IMR-90 (cell line): ENCODE results near the gene AIP. TPM values are rescaled to one million over a fixed set of nuclear protein-coding genes. Genes with fewer than 3 reads are reported as not detected.

Experiments used
- ATAC-seq: fragments of 200-7000 bp; cut with Tn5 transposase; 2 replicates; pipeline ENCODE4 v1.9.1; 2020; ENCODE audit warnings: low read depth, mild to moderate bottlenecking, moderate library complexity
- BruUV-seq: library from RNA; stranded (reverse); fragments of 400-500 nt; replicated peaks from 2 replicates; lab custom pipeline; 2021; lab: Mats Ljungman, UMichigan
- CTCF ChIA-PET: fragments of 300-600 bp; formaldehyde crosslinking; extraction: SDS; loops from one replicate; lab custom pipeline; 2021; ENCODE audit warnings: antibody characterized with exemption; lab: Yijun Ruan, JAX
- POLR2A ChIA-PET: fragments of 300-600 bp; sonication (Branson Sonifier 250); formaldehyde crosslinking; loops from one replicate; lab custom pipeline; 2022; ENCODE audit warnings: antibody characterized with exemption; ENCODE audit not compliant: unreplicated experiment; lab: Charles Lee
- DNase-seq: peaks from one replicate; pipeline ENCODE4 v3.0.0; 2013
- H2AFZ ChIP-seq: replicated peaks from 2 replicates; pipeline ENCODE3; 2013; ENCODE audit warnings: low read length, mild to moderate bottlenecking; ENCODE audit not compliant: poor library complexity
- H2AK5ac ChIP-seq: 2 replicates; pipeline ENCODE4 v1.6.1; 2013; ENCODE audit warnings: low read depth, low read length, inconsistent platforms
- H2AK9ac ChIP-seq: replicated peaks from 2 replicates; pipeline ENCODE3; 2013; ENCODE audit warnings: mild to moderate bottlenecking, low read depth, low read length, moderate library complexity; ENCODE audit not compliant: poor library complexity
- H2BK120ac ChIP-seq: 2 replicates; pipeline ENCODE4 v1.6.1; 2013; ENCODE audit warnings: low read depth, low read length, inconsistent platforms
- H2BK15ac ChIP-seq: 3 replicates; pipeline ENCODE4 v1.6.1; 2013; ENCODE audit warnings: low read depth, low read length, inconsistent platforms
- H2BK20ac ChIP-seq: 2 replicates; pipeline ENCODE4 v1.6.1; 2013; ENCODE audit warnings: low read depth, mild to moderate bottlenecking, inconsistent platforms, low read length, moderate library complexity
- H2BK5ac ChIP-seq: 2 replicates; pipeline ENCODE4 v1.6.1; 2013; ENCODE audit warnings: mild to moderate bottlenecking, low read depth, low read length, inconsistent platforms; ENCODE audit not compliant: poor library complexity, severe bottlenecking
- H3K14ac ChIP-seq: replicated peaks from 2 replicates; pipeline ENCODE4 v1.6.1; 2013; ENCODE audit warnings: low read depth, low read length, inconsistent platforms
- H3K18ac ChIP-seq: 2 replicates; pipeline ENCODE4 v1.6.1; 2013; ENCODE audit warnings: low read depth, low read length, control low read depth
- H3K23ac ChIP-seq: 2 replicates; pipeline ENCODE4 v1.6.1; 2013; ENCODE audit warnings: low read depth, low read length, inconsistent platforms
- H3K27ac ChIP-seq: 2 replicates; pipeline ENCODE4 v1.5.1; 2013; ENCODE audit warnings: mild to moderate bottlenecking, control low read depth, low read length; ENCODE audit not compliant: insufficient read depth
- H3K27me3 ChIP-seq: 2 replicates; pipeline ENCODE4 v1.6.1; 2013; ENCODE audit warnings: low read length; ENCODE audit not compliant: control insufficient read depth, insufficient read depth
- H3K36me3 ChIP-seq: 2 replicates; pipeline ENCODE4 v1.6.1; 2013; ENCODE audit warnings: low read length, mixed read lengths; ENCODE audit not compliant: control insufficient read depth, insufficient read depth
- H3K4ac ChIP-seq: 2 replicates; pipeline ENCODE4 v1.6.1; 2013; ENCODE audit warnings: low read depth, low read length, inconsistent platforms
- H3K4me1 ChIP-seq: 2 replicates; pipeline ENCODE4 v1.6.1; 2013; ENCODE audit warnings: low read length, mixed read lengths; ENCODE audit not compliant: control insufficient read depth, insufficient read depth
- H3K4me2 ChIP-seq: 2 replicates; pipeline ENCODE4 v1.6.1; 2013; ENCODE audit warnings: low read depth, mild to moderate bottlenecking, control low read depth, low read length, moderate library complexity
- H3K4me3 ChIP-seq: 2 replicates; pipeline ENCODE4 v1.5.1; 2013; ENCODE audit warnings: low read depth, mild to moderate bottlenecking, control low read depth, low read length, moderate library complexity; ENCODE audit not compliant: insufficient read depth
- H3K56ac ChIP-seq: 2 replicates; pipeline ENCODE4 v1.6.1; 2013; ENCODE audit warnings: low read length, inconsistent platforms; ENCODE audit not compliant: insufficient read depth; ENCODE audit errors: extremely low read depth
- H3K79me1 ChIP-seq, 2 experiments: 2 replicates each; pipeline ENCODE4 v1.6.1; 2013; ENCODE audit warnings: low read length in 2 of 2, inconsistent platforms in 1 of 2, low read depth in 1 of 2
- H3K9ac ChIP-seq: 2 replicates; pipeline ENCODE4 v1.6.1; 2013; ENCODE audit warnings: low read depth, low read length, control low read depth
- H3K9me1 ChIP-seq: 2 replicates; pipeline ENCODE4 v1.6.1; 2013; ENCODE audit warnings: low read length, inconsistent platforms; ENCODE audit not compliant: insufficient read depth
- H3K9me3 ChIP-seq: 2 replicates; pipeline ENCODE4 v1.6.1; 2013; ENCODE audit warnings: low read length; ENCODE audit not compliant: control insufficient read depth, insufficient read depth
- H4K20me1 ChIP-seq: 2 replicates; pipeline ENCODE4 v1.6.1; 2013; ENCODE audit warnings: low read length, inconsistent platforms; ENCODE audit not compliant: insufficient read depth
- H4K5ac ChIP-seq: 2 replicates; pipeline ENCODE4 v1.6.1; 2013; ENCODE audit warnings: mild to moderate bottlenecking, low read depth, low read length, control low read depth
- H4K8ac ChIP-seq, 2 experiments: 2 replicates each; pipeline ENCODE4 v1.6.1; 2013; ENCODE audit warnings: low read depth in 2 of 2, low read length in 2 of 2, control low read depth in 1 of 2, inconsistent platforms in 1 of 2
- H4K91ac ChIP-seq: 2 replicates; pipeline ENCODE4 v1.6.1; 2013; ENCODE audit warnings: low read depth, low read length, inconsistent platforms; ENCODE audit not compliant: insufficient read depth
- BHLHE40 ChIP-seq: fragments of 150-350 bp; IDR thresholded peaks from 2 replicates; pipeline ENCODE4 v1.6.1; 2016; ENCODE audit warnings: mild to moderate bottlenecking, low read depth, low read length
- CEBPB ChIP-seq: IDR thresholded peaks from 2 replicates; pipeline ENCODE4 v1.6.1; 2012; ENCODE audit warnings: low read depth, low read length, improper control_type of control experiment
- CHD1 ChIP-seq: IDR thresholded peaks from 2 replicates; pipeline ENCODE4 v1.6.1; 2012; ENCODE audit warnings: low read depth, low read length, improper control_type of control experiment
- CTCF ChIP-seq: conservative IDR thresholded peaks from 2 replicates; pipeline ENCODE4 v1.5.1; 2012; ENCODE audit warnings: mild to moderate bottlenecking, low read depth, low read length, improper control_type of control experiment
- ELK1 ChIP-seq: fragments of 150-350 bp; IDR thresholded peaks from 2 replicates; pipeline ENCODE4 v1.6.1; 2016; ENCODE audit warnings: low read depth, mild to moderate bottlenecking, low read length, moderate library complexity, borderline replicate concordance
- FOS ChIP-seq: fragments of 150-350 bp; IDR thresholded peaks from 2 replicates; pipeline ENCODE4 v1.6.1; 2016; ENCODE audit warnings: low read depth, low read length
- MAZ ChIP-seq: IDR thresholded peaks from 2 replicates; pipeline ENCODE4 v1.6.1; 2012; ENCODE audit warnings: low read depth, mild to moderate bottlenecking, low read length, improper control_type of control experiment, moderate library complexity, borderline replicate concordance
- MXI1 ChIP-seq: IDR thresholded peaks from 2 replicates; pipeline ENCODE4 v1.6.1; 2012; ENCODE audit warnings: low read depth, mild to moderate bottlenecking, low read length, moderate library complexity, borderline replicate concordance
- NFE2L2 ChIP-seq: fragments of 150-350 bp; IDR thresholded peaks from 2 replicates; pipeline ENCODE4 v1.6.1; 2016; ENCODE audit warnings: low read depth, mild to moderate bottlenecking, low read length
- POLR2A ChIP-seq: IDR thresholded peaks from 2 replicates; pipeline ENCODE4 v1.6.1; 2012; ENCODE audit warnings: mild to moderate bottlenecking, low read depth, low read length
- RAD21 ChIP-seq: IDR thresholded peaks from 2 replicates; pipeline ENCODE4 v1.6.1; 2012; ENCODE audit warnings: low read length, improper control_type of control experiment
- RCOR1 ChIP-seq: IDR thresholded peaks from 2 replicates; pipeline ENCODE4 v1.6.1; 2012; ENCODE audit warnings: mild to moderate bottlenecking, low read length, improper control_type of control experiment; ENCODE audit not compliant: insufficient replicate concordance
- RFX5 ChIP-seq: IDR thresholded peaks from 2 replicates; pipeline ENCODE4 v1.8.0; 2012; ENCODE audit warnings: low read depth, mild to moderate bottlenecking, low read length, moderate library complexity
- SMC3 ChIP-seq: fragments of 150-350 bp; IDR thresholded peaks from 2 replicates; pipeline ENCODE4 v1.6.1; 2016; ENCODE audit warnings: low read depth, mild to moderate bottlenecking, antibody characterized with exemption, low read length, moderate library complexity
- USF2 ChIP-seq: fragments of 150-350 bp; IDR thresholded peaks from 2 replicates; pipeline ENCODE4 v1.6.1; 2017; ENCODE audit warnings: mild to moderate bottlenecking, antibody characterized with exemption, low read length, low read depth
- WGBS, 2 experiments: methylation state at CpG; one replicate each; pipeline versions ENCODE4 v1.1.5 to v1.1.7; 2013; ENCODE audit warnings: missing lambda C conversion rate in 2 of 2; ENCODE audit not compliant: insufficient read length in 1 of 2; ENCODE audit errors: extremely low coverage in 2 of 2; 5-methylcytosine and 5-hydroxymethylcytosine counted together
- dilution Hi-C: fragments of 300-500 bp; cut with HindIII; formaldehyde crosslinking; loops from one replicate; pipeline ENCODE4 v1.14.3; 2018; ENCODE audit warnings: low sequenced_read_pairs; ENCODE audit not compliant: unreplicated experiment
- in situ Hi-C: fragments of 300-500 bp; cut with MboI; formaldehyde crosslinking; loops from 3 replicates; pipeline ENCODE4 v1.14.3; 2019; ENCODE audit warnings: low sequenced_read_pairs, inconsistent platforms, mixed read lengths
- intact Hi-C: fragments of 100-400 bp; cut with micrococcal nuclease; formaldehyde crosslinking; loops from 2 replicates; pipeline ENCODE4 v1.10.0; 2022
- polyA plus RNA-seq, 3 experiments: library from polyadenylated mRNA; depleted of rRNA; stranded (reverse); fragments of >200 nt; gene quantifications; 2 replicates each; pipeline ENCODE4 v1.2.3, GENCODE V29; 2012; ENCODE audit warnings: low replicate concordance in 1 of 3
- total RNA-seq: library from RNA; depleted of rRNA; stranded (reverse); fragments of >200 nt; gene quantifications from 2 replicates; pipeline ENCODE4 v1.2.3, GENCODE V29; 2012

The AIP gene
- total and polyA plus RNA-seq, 2 of the 4 experiments (the other 2 are of a cell fraction), result 95.5 to 122 TPM

GRCh38 chr11:67489885-67490726 lies 7.3 kb downstream of the AIP start:
- no peak for DNase-seq
- no peak overlapping the region for H4K91ac ChIP-seq
- peaks cover 4 to 16% of the 10 kb centered on the region in 2 experiments; a peak in 2 of 4 replicates for H3K79me1 ChIP-seq
- H2AFZ ChIP-seq, result no peak overlapping the region
- CTCF ChIA-PET, result no interaction called here
- no peak overlapping the region for H2BK5ac ChIP-seq
- no peak for ATAC-seq
- H3K9me3 ChIP-seq, result no peaks in the 10 kb centered on the region
- H3K4me1 ChIP-seq, result no peaks in the 10 kb centered on the region
- no peak overlapping the region for H3K4me3 ChIP-seq
- H3K18ac ChIP-seq, result no peak overlapping the region
- peaks cover 10% of the 10 kb centered on the region for H3K9me1 ChIP-seq
- in situ Hi-C loops, result no loop called here
- no peaks in the 10 kb centered on the region; the same call in none of the 2 replicates for H4K20me1 ChIP-seq
- no peak for TF ChIP-seq FOS
- TF ChIP-seq BHLHE40, result no peak
- TF ChIP-seq POLR2A, result no peak
- no peak for TF ChIP-seq SMC3
- TF ChIP-seq CHD1, result no peak
- TF ChIP-seq NFE2L2, result no peak
- no peak for TF ChIP-seq CTCF
- no peak for TF ChIP-seq USF2
- TF ChIP-seq RFX5, result no peak
- no peak for TF ChIP-seq CEBPB
- no peak for TF ChIP-seq MAZ
- TF ChIP-seq ELK1, result no peak
- TF ChIP-seq MXI1, result no peak
- no peak for TF ChIP-seq RCOR1
- TF ChIP-seq RAD21, result no peak
- no peak overlapping the region for H3K23ac ChIP-seq
- H3K36me3 ChIP-seq, result peaks cover 50% of the 10 kb centered on the region
- TSS peak; percentile 83 for BruUV-seq
- no peak overlapping the region for H2BK120ac ChIP-seq
- POLR2A ChIA-PET, result no interaction called here
- H2BK15ac ChIP-seq, result no peak overlapping the region
- H2BK20ac ChIP-seq, result no peak overlapping the region
- no peak overlapping the region for H3K27ac ChIP-seq
- H2AK9ac ChIP-seq, result peak overlapping the region; percentile 16
- no peak overlapping the region for H4K8ac ChIP-seq
- no peaks in the 10 kb centered on the region for H3K27me3 ChIP-seq
- no peak overlapping the region for H3K4me2 ChIP-seq
- WGBS, 2 experiments, result 94% methylated on average over 9 of the region's 23 CpGs; no CpG with 5 or more reads in 1 of the 2 experiments
- H3K9ac ChIP-seq, result no peak overlapping the region
- no peak overlapping the region for H3K14ac ChIP-seq
- no peak overlapping the region for H3K56ac ChIP-seq
- no peak overlapping the region for H2AK5ac ChIP-seq
- intact Hi-C loops, result no loop called here
- H3K4ac ChIP-seq, result no peak overlapping the region
- H4K5ac ChIP-seq, result no peak overlapping the region
- dilution Hi-C loops, result no loop called here
